ENCODE measurements around the gene KIF19.

KIF19 gene

DNA sequence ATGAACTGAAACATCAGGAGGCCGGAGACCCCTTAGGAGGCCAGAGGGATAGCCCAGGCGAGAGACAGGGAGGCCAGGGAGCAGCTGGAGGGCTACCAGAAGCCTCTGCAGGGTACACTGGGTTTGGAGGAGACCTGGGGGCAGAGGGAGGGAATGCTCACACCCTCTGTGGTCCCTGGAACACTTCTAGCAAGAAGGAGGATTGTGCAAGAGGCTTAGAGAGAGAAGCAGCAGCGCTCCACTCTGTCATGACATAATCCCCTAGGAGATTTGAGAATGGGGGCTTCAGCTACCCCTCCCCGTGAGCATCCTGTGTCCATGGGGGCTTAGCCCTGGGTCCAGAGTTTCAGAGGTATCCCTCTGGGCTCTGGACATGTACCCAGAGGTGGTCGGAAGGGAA is 57.1 kb downstream of the KIF19 start:
- H3K4me3 ChIP-seq (ENCODE audit: low read depth, low read length) = no peak overlapping the region
- TF ChIP-seq, protein P1, sequence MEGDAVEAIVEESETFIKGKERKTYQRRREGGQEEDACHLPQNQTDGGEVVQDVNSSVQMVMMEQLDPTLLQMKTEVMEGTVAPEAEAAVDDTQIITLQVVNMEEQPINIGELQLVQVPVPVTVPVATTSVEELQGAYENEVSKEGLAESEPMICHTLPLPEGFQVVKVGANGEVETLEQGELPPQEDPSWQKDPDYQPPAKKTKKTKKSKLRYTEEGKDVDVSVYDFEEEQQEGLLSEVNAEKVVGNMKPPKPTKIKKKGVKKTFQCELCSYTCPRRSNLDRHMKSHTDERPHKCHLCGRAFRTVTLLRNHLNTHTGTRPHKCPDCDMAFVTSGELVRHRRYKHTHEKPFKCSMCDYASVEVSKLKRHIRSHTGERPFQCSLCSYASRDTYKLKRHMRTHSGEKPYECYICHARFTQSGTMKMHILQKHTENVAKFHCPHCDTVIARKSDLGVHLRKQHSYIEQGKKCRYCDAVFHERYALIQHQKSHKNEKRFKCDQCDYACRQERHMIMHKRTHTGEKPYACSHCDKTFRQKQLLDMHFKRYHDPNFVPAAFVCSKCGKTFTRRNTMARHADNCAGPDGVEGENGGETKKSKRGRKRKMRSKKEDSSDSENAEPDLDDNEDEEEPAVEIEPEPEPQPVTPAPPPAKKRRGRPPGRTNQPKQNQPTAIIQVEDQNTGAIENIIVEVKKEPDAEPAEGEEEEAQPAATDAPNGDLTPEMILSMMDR (IDR thresholded peaks at IDR 0.05; ENCODE audit: low read depth, low read length) = no peak

DNA sequence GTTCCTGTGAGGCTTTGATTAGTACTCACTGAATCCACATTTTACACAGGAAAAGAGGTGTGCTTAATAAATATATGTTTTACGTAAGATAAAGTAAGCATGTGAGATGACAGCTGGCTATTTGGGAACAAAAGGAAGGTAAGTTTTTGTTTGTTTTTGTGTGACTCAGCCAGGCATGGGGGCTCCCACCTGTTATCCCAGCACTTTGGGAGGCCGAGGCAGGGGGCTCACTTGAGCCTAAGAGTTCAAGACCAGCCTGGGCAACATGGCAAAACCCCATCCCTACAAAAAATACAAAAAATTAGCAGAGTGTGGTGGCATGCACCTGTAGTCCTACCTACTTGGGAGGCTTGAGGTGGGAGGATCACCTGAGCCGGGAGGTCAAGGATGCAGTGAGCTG is 59.2 kb downstream of the KIF19 start:
- no peak overlapping the region for H3K4me3 ChIP-seq (ENCODE audit: low read depth, low read length)
- TF ChIP-seq, protein P1 (IDR thresholded peaks at IDR 0.05; ENCODE audit: low read depth, low read length) = no peak

DNA sequence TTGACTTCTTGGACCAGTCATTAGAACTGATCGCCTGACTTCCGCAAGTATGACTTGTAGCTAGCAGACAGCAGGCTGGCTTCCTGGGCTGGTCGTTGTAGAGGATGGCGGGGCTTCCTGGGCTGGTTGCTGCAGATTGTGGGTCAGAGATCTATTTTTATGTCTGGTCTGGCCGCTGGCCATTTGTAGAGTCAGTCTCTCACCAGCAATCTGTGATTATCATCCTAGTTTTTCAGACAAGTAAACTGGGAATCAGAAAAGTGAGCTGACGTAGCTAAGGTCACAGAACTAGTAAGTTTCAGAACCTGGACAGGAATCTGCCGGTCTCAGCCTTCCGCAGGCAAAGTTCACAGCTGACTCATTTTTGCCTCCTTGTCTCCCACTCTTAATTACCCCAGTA is 60.4 kb downstream of the KIF19 start:
- TF ChIP-seq, protein P1 (IDR thresholded peaks at IDR 0.05; ENCODE audit: low read depth, low read length) = no peak
- no peak overlapping the region for H3K4me3 ChIP-seq (ENCODE audit: low read depth, low read length)

DNA sequence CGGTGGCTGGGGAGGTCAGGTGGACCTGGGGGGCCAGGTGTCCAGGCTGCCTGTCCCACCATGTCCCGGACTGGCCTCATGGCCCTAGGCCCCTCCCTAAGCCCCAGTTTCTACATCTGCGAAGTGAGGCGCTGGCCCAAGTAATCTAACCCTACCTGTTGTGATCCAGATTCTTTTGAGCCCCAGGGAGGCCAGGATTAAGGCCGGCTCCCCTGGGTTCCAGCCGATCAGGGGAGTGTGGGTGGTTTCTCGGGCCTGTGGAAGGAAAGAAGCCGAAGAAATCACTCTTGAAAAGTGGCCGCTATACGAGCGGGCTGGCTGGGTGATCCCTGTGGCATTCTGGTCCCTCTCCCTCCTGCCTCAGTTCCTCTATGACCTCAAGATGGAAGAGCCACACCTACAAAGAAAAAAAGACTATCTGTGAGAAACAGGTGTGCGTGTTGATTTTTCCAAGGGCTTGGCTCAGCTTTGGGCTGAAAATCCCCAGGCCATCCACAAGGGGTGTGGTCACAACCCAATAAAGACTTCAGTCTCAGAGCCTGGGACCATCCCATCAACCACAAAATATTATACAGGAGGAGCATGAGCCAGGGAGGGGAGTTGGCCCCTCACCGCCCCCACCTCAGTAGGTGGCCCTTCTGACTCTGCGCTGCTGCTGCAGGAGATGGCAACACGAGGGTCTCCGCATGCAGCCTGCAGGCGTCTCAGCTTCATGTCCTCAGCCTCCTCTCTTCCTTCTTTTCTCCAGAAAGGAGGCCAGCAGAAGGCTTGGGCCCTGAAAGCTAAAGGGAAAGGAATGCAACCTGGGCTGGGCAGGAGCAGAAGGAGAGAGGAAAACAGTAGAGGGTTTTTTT is 61.6 kb downstream of the KIF19 start:
- no peak overlapping the region for H3K4me3 ChIP-seq (ENCODE audit: low read depth, low read length)

DNA sequence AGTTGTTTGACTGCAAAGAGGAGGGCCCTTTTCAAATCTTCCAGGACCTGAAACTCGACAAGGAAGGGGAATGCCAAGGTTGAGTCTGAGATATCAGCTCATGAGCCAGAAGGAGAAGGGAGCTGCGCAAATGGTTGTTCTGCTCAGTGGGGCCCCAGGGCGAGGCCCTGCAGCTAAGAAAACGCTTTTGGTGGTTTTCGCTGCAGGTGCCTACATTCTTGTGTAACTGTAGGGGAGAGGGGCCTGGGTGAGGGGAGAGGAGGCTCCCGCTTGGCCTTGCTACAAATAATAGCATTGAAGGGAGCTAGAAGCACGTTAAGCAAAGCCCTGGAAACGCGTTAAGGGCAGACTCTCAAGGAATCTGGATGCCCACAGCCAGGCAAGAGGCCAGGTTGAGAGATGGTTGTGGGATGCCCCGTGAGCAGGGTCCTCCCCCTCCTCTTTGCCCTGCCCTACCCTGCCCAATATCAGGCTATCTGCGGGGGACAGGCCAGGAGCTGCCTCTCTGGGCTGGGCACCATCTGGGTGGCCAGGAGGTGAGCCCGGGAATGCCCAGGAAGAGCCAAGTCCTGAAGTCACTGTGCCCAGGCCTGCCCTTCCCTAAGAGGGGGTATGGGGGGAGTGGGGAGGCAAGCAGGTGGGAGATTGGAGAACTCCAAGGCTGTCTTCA is 63.2 kb downstream of the KIF19 start:
- no peak overlapping the region for H3K4me3 ChIP-seq (ENCODE audit: low read depth, low read length)
- TF ChIP-seq, protein P1 (IDR thresholded peaks at IDR 0.05; ENCODE audit: low read depth, low read length) = no peak

More for the DNA sequence above, 61.6 kb downstream of the KIF19 start:
- TF ChIP-seq, protein P1 (IDR thresholded peaks at IDR 0.05; ENCODE audit: low read depth, low read length) = no peak

DNA sequence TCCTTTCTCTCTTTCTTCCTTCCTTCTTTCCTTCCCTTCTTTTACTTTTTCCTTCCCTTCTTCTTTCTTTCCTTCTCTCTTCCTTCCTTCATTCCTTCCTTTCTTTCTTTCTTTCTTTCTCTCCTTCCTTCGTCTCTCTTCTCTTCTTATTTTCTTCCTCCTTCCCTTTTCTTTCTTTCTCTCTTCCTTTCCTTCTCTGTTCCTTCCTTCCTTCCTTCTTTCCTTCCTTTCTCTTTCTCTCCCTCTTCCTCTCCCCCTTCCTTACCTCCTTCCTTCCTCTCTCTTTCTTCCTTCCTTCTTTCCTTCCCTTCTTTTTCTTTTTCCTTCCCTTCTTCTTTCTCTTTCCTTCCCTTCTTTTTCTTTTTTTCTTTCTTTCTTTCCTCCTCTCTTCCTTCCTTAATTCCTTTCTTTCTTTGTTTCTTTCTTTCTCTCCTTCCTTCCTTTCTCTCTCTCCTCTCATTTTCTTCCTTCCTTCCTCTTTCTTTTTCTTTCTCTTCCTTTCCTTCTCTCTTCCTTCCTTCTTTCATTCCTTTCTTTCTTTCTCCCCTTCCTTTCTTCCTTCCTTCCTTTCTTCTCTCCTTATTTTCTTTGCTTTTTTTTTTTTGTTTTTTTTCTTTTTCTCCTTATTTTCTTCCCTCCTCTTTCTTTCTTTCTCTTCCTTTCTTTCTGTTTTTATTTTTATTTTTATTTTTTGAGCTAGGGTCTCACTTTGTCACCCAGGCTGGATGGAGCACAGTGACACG is 64.1 kb downstream of the KIF19 start:
- TF ChIP-seq, protein P1 (IDR thresholded peaks at IDR 0.05; ENCODE audit: low read depth, low read length) = no peak
- no peak overlapping the region for H3K4me3 ChIP-seq (ENCODE audit: low read depth, low read length)
